Choroid plexus epithelial cell (primary cell): Measurements from ENCODE around the gene LIN7A.

Experiments used
- DNase-seq: peaks from one replicate; pipeline ENCODE4 v3.0.0-alpha.2; 2010; ENCODE audit warnings: low read depth
- H3K4me3 ChIP-seq: 2 replicates; pipeline ENCODE4 v1.5.1; 2011; ENCODE audit warnings: low read depth, mild to moderate bottlenecking, control low read depth, low read length, moderate library complexity
- CTCF ChIP-seq: conservative IDR thresholded peaks from 2 replicates; pipeline ENCODE4 v1.5.1; 2011; ENCODE audit warnings: low read depth, mild to moderate bottlenecking, control low read depth, inconsistent platforms, low read length, moderate library complexity

Gene LIN7A

GRCh38 chr12:80924437-80924836 is 13.3 kb downstream of the LIN7A start:
- DNase-seq: no peak
- no peak for TF ChIP-seq CTCF
- no peak overlapping the region for H3K4me3 ChIP-seq

GRCh38 chr12:80920006-80920405 is 17.7 kb downstream of the LIN7A start:
- TF ChIP-seq CTCF: no peak
- H3K4me3 ChIP-seq: no peak overlapping the region
- no peak for DNase-seq

GRCh38 chr12:80917651-80918050 is 20.1 kb downstream of the LIN7A start:
- no peak for DNase-seq
- no peak for TF ChIP-seq CTCF
- no peak overlapping the region for H3K4me3 ChIP-seq

GRCh38 chr12:80912901-80913770 is 24.6 kb downstream of the LIN7A start:
- no peak overlapping the region for H3K4me3 ChIP-seq
- no peak for TF ChIP-seq CTCF
- DNase-seq: no peak

- DNase-seq: no peak
- TF ChIP-seq CTCF: no peak
- H3K4me3 ChIP-seq: no peak overlapping the region
These were observed 28.4 kb downstream of the LIN7A start for GRCh38 chr12:80909370-80909769.

GRCh38 chr12:80902711-80903110 is 35.0 kb downstream of the LIN7A start:
- peak; percentile 11 for DNase-seq
- TF ChIP-seq CTCF: no peak
- H3K4me3 ChIP-seq: no peak overlapping the region

- H3K4me3 ChIP-seq: no peak overlapping the region
- no peak for DNase-seq
- no peak for TF ChIP-seq CTCF
These were observed 36.1 kb downstream of the LIN7A start for GRCh38 chr12:80901661-80902060.
